KMS-11 (cell line): ENCODE results near the gene C21orf58.

Experiments used
- H2AFZ ChIP-seq: fragments of 200-600 bp; sonication (generic); 2 replicates; pipeline ENCODE4 v1.6.1; 2016; ENCODE audit warnings: antibody characterized with exemption, mixed run types, low read depth
- H3K27ac ChIP-seq: fragments of 200-600 bp; sonication (generic); 2 replicates; pipeline ENCODE4 v1.6.1; 2016; ENCODE audit warnings: mild to moderate bottlenecking, mixed run types
- H3K27me3 ChIP-seq: fragments of 200-600 bp; sonication (generic); 2 replicates; pipeline ENCODE4 v1.6.1; 2017; ENCODE audit warnings: mild to moderate bottlenecking, low read depth, mixed run types, moderate library complexity; ENCODE audit not compliant: insufficient read depth
- H3K36me3 ChIP-seq: fragments of 200-600 bp; sonication (generic); 2 replicates; pipeline ENCODE4 v1.6.1; 2017; ENCODE audit warnings: mild to moderate bottlenecking, mixed run types; ENCODE audit not compliant: insufficient read depth
- H3K4me1 ChIP-seq: fragments of 200-600 bp; sonication (generic); 2 replicates; pipeline ENCODE4 v1.6.1; 2016; ENCODE audit warnings: mild to moderate bottlenecking, low read depth, mixed run types; ENCODE audit not compliant: poor library complexity, severe bottlenecking
- H3K4me2 ChIP-seq: fragments of 200-600 bp; sonication (generic); 2 replicates; pipeline ENCODE4 v1.7.0; 2016; ENCODE audit warnings: mild to moderate bottlenecking, mixed run types
- H3K4me3 ChIP-seq: fragments of 200-600 bp; sonication (generic); IDR thresholded peaks from 2 replicates; pipeline ENCODE4 v1.6.1; 2017; ENCODE audit warnings: low read depth, low read length, mixed read lengths; ENCODE audit not compliant: insufficient read depth
- H3K79me2 ChIP-seq: fragments of 200-600 bp; sonication (generic); 2 replicates; pipeline ENCODE4 v1.6.1; 2016; ENCODE audit warnings: low read depth, mixed run types; ENCODE audit not compliant: insufficient read depth
- H3K9ac ChIP-seq: fragments of 200-600 bp; sonication (generic); 2 replicates; pipeline ENCODE4 v1.6.1; 2016; ENCODE audit warnings: mild to moderate bottlenecking, mixed run types
- H4K20me1 ChIP-seq: fragments of 200-600 bp; sonication (generic); 2 replicates; pipeline ENCODE4 v1.6.1; 2016; ENCODE audit warnings: mild to moderate bottlenecking, mixed run types; ENCODE audit not compliant: insufficient read depth
- TF ChIP-seq, protein P1 (sequence below): fragments of 200-600 bp; sonication (generic); conservative IDR thresholded peaks from 2 replicates; pipeline ENCODE4 v1.6.1; 2017; ENCODE audit warnings: low read depth, mild to moderate bottlenecking, antibody characterized with exemption, low read length, moderate library complexity, mixed read lengths

The C21orf58 gene

DNA sequence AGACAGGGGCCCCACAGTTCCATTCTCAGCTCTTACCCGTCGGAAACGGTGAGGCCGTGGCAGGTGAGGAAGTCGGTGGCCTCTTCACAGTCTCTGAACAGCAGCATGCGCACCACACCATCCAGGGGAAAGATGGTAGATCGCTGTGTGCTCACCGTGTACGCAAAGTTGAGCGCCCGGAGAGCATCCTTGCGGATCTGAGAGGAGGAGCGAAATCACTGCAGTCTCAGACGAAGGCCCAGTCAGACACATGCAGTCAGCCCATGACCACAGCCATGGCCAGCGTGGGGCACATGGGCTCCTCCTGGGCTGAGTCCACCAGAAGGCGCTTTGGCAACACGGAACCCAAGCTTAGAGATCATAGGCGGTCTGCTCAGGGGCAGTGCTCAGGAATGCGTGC is 56.7 kb downstream of the C21orf58 start:
- Histone ChIP-seq H3K4me1 (no peaks in the 10 kb centered on the region), H4K20me1 (no peaks in the 10 kb centered on the region), H3K4me2 (no peak overlapping the region), H3K27me3 (no peaks in the 10 kb centered on the region), H3K27ac (no peak overlapping the region), H2AFZ (no peak overlapping the region), H3K9ac (no peak overlapping the region), H3K79me2 (no peaks in the 10 kb centered on the region), H3K4me3 (no peak overlapping the region), H3K36me3 (peaks cover 11% of the 10 kb centered on the region; the same call in 1 of the 2 replicates)
- TF ChIP-seq, protein P1, sequence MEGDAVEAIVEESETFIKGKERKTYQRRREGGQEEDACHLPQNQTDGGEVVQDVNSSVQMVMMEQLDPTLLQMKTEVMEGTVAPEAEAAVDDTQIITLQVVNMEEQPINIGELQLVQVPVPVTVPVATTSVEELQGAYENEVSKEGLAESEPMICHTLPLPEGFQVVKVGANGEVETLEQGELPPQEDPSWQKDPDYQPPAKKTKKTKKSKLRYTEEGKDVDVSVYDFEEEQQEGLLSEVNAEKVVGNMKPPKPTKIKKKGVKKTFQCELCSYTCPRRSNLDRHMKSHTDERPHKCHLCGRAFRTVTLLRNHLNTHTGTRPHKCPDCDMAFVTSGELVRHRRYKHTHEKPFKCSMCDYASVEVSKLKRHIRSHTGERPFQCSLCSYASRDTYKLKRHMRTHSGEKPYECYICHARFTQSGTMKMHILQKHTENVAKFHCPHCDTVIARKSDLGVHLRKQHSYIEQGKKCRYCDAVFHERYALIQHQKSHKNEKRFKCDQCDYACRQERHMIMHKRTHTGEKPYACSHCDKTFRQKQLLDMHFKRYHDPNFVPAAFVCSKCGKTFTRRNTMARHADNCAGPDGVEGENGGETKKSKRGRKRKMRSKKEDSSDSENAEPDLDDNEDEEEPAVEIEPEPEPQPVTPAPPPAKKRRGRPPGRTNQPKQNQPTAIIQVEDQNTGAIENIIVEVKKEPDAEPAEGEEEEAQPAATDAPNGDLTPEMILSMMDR: no peak

DNA sequence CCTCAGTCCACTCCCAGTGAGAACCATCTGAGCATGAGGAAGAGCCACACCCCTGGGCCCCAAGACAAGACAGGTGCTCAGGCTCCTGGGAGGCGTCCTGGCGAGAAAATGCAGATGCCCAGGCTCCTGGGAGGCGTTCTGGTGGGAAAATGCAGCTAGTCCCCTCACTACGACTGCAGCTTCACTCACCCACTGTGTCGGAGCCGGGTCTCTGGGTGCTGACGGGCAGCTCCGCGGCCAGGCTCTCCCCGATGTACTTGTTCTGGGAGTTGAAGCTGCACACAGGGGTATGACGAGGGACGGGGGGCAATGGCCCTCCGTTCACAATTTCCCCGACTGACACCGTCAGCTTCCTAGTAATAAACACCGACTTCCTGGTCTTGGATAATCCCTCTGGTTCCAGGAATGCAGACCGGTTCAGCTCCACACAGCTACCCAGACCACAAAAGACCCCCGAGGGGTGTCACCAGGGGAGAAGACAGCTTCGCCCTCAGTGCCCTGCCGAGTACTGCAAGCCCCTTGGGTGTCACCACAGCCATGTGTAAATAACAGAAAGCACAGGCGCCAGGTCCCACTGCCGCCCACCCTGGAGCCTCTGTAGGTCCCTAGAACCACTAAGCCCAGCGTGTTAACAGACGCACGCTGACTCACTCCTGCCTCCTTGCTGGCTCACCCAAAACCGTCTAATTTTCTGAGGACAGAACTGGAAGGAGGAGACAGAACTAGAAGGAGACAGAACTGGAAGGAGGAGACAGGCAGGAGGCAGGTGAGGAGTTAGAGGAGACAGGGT is 57.7 kb downstream of the C21orf58 start:
- Histone ChIP-seq H3K36me3 (0 out of 2 replicates have a peak, but pooled peaks cover 6% of the 10 kb centered on the region), H3K27ac (no peak overlapping the region), H3K79me2 (no peaks in the 10 kb centered on the region), H3K4me2 (no peak overlapping the region), H3K4me3 (no peak overlapping the region), H3K4me1 (no peaks in the 10 kb centered on the region), H2AFZ (no peak overlapping the region), H3K27me3 (no peaks in the 10 kb centered on the region), H3K9ac (no peak overlapping the region), H4K20me1 (no peaks in the 10 kb centered on the region)
- TF ChIP-seq, protein P1: no peak

DNA sequence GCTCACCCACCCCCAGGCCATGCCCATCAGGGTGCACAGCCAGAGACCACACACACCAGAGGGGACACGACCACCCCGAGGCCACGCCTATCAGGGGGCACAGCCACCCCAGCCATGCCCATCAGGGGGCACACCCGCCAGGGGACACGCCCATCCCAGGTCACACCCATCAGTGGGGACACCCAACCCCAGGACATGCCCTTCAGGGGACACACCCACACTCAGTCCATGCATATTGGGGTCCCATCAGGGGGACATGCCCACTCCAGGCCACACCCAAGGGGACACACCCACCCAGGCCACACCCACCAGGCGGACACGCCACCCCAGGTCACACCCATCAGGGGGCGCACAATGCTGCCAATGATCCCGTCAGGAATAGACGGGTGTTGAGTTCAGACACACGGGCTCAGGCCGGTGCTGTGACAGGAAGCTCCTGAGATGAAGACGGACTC is 59.0 kb downstream of the C21orf58 start:
- H2AFZ ChIP-seq: no peak overlapping the region
- H3K36me3 ChIP-seq: peaks cover 9% of the 10 kb centered on the region; the same call in 1 of the 2 replicates
- no peaks in the 10 kb centered on the region for H3K27me3 ChIP-seq
- H3K27ac ChIP-seq: no peak overlapping the region
- no peaks in the 10 kb centered on the region for H4K20me1 ChIP-seq
- H3K4me3 ChIP-seq: no peak overlapping the region
- no peak overlapping the region for H3K9ac ChIP-seq
- H3K4me2 ChIP-seq: no peak overlapping the region
- H3K79me2 ChIP-seq: no peaks in the 10 kb centered on the region
- TF ChIP-seq, protein P1: no peak
- H3K4me1 ChIP-seq: no peaks in the 10 kb centered on the region

DNA sequence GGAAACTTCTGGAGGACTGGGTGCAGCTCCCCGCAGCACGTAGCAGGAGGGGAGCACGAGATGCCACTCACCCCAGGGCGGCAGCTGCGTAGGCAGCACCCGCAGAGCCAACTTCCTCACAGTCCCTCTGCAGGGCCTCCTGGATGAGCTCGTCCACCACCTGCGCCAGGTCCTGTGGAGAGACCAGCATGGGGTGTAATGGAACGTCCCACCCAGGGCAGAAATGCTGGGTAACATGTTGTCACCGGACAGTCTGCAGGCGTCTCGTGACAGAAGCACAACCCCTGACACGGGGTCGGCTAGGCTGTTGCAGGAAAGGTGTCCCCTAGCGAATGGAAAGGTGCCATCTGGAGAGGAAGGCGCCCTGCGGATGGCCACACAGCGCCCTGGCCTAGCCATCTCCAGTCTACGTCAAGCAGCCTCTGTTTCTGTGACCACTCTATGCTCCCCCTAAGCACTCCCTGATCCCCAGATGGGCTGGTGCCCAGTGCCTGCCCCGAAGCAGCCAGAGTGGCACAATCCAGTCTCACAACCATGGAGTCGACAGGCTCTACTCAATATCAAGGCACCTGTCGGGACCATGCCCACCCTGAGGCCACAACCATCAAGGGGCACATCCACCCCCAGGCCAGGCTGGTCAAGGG is 59.5 kb downstream of the C21orf58 start:
- H3K27ac ChIP-seq: no peak overlapping the region
- H2AFZ ChIP-seq: no peak overlapping the region
- H3K27me3 ChIP-seq: no peaks in the 10 kb centered on the region
- TF ChIP-seq, protein P1: no peak
- H3K36me3 ChIP-seq: peaks cover 9% of the 10 kb centered on the region; the same call in 1 of the 2 replicates
- H3K4me1 ChIP-seq: no peaks in the 10 kb centered on the region
- H3K9ac ChIP-seq: no peak overlapping the region
- H3K4me2 ChIP-seq: no peak overlapping the region
- no peaks in the 10 kb centered on the region for H3K79me2 ChIP-seq
- H3K4me3 ChIP-seq: no peak overlapping the region
- no peaks in the 10 kb centered on the region for H4K20me1 ChIP-seq
